Left lung (tissue), 10 donors: ENCODE measurements around the gene CTNND2. TPM values are rescaled to one million over a fixed set of nuclear protein-coding genes. Genes with fewer than 3 reads are reported as not detected.

Experiments
- ATAC-seq: fragments of 200-7000 bp; cut with Tn5 transposase; one replicate; pipeline ENCODE4 v1.9.1; 2020; ENCODE audit warnings: moderate library complexity
- DNase-seq, 4 donors: peaks; one replicate each; pipeline ENCODE4 v3.0.0-alpha.2; 2013 to 2020
- H3K27ac ChIP-seq, 2 donors: fragments of 200-600 bp; sonication (generic) in 1 of 2; one replicate each; pipeline versions ENCODE4 v1.5.0 to v1.8.0; 2020 to 2021
- H3K27me3 ChIP-seq, 2 donors: fragments of 200-600 bp; sonication (generic) in 1 of 2; one replicate each; pipeline versions ENCODE4 v1.5.0 to v1.8.0; 2020 to 2021
- H3K36me3 ChIP-seq, 2 donors: fragments of 200-600 bp; sonication (generic) in 1 of 2; one replicate each; pipeline versions ENCODE4 v1.5.0 to v1.8.0; 2020 to 2021
- H3K4me1 ChIP-seq, 2 donors: fragments of 200-600 bp; one replicate each; pipeline ENCODE4 v1.8.0; 2021
- H3K4me3 ChIP-seq, 2 donors: fragments of 200-600 bp; sonication (generic) in 1 of 2; one replicate each; pipeline versions ENCODE4 v1.5.0 to v1.8.0; 2020 to 2021; ENCODE audit warnings: mild to moderate bottlenecking in 1 of 2
- H3K9me3 ChIP-seq, 2 donors: fragments of 200-600 bp; sonication (generic) in 1 of 2; one replicate each; pipeline versions ENCODE4 v1.5.0 to v1.8.0; 2020 to 2021
- CTCF ChIP-seq, 2 donors: fragments of 200-600 bp; sonication (generic) in 1 of 2; IDR thresholded peaks; one replicate each; pipeline versions ENCODE4 v1.5.0 to v1.8.0; 2021; ENCODE audit warnings: antibody characterized with exemption in 2 of 2
- intact Hi-C, 2 donors: fragments of 100-400 bp; cut with DNase I; formaldehyde crosslinking; loops; one replicate each; pipeline versions ENCODE4 v1.11.2 to v1.14.2; 2022
- polyA plus RNA-seq, 6 donors: library from polyadenylated mRNA; unstranded; fragments of 120-200 nt; gene quantifications; one replicate each; pipeline ENCODE4 v1.2.1, GENCODE V29; 2013; ENCODE audit not compliant: insufficient read length in 6 of 6
- total RNA-seq, 2 donors: library from RNA; stranded (reverse); fragmentation: NEBNext Ultra II Directional; extraction: Animal tissue kit (Norgen Biotek cat#: 25700); gene quantifications; one replicate each; pipeline ENCODE4 v1.2.1, GENCODE V29; 2021
- donor health status: DM: no; HTN: yes; CAD: no.
- donor health status: DM: no; HTN: no; CAD: no.

The CTNND2 gene
- total and polyA plus RNA-seq, 8 donors = 1.2 to 4.2 (median 2.2) TPM; not detected in 1

GRCh38 chr5:11672385-11673085 lies 231.7 kb downstream of the CTNND2 start:
- ATAC-seq (no peak), DNase-seq (peak in 1 of 4 donors; percentile 25)
- intact Hi-C loops = no loop called here
- Histone ChIP-seq H3K4me3 (no peak overlapping the region), H3K27me3 (no peaks in the 10 kb centered on the region), H3K9me3 (peaks cover 0 to 11% of the 10 kb centered on the region in 2 donors), H3K27ac (no peak overlapping the region), H3K4me1 (no peaks in the 10 kb centered on the region), H3K36me3 (no peaks in the 10 kb centered on the region)
- no peak for TF ChIP-seq CTCF (IDR thresholded peaks at IDR 0.05)

- ATAC-seq (no peak), DNase-seq (no peak)
- no peaks in the 10 kb centered on the region for H3K9me3 ChIP-seq
- TF ChIP-seq CTCF (IDR thresholded peaks at IDR 0.05) = no peak
- no peaks in the 10 kb centered on the region for H3K36me3 ChIP-seq
- H3K4me3 ChIP-seq = no peak overlapping the region
- no peaks in the 10 kb centered on the region for H3K4me1 ChIP-seq
- H3K27me3 ChIP-seq = no peaks in the 10 kb centered on the region
- no peak overlapping the region for H3K27ac ChIP-seq
- intact Hi-C loops = no loop called here
Measured at GRCh38 chr5:11658376-11658775, 245.9 kb downstream of the CTNND2 start.

- H3K27ac ChIP-seq = no peak overlapping the region
- TF ChIP-seq CTCF (IDR thresholded peaks at IDR 0.05) = no peak
- H3K27me3 ChIP-seq = no peaks in the 10 kb centered on the region
- no peak overlapping the region for H3K4me3 ChIP-seq
- H3K9me3 ChIP-seq = no peaks in the 10 kb centered on the region
- no peaks in the 10 kb centered on the region for H3K4me1 ChIP-seq
- intact Hi-C loops = no loop called here
- no peak for DNase-seq
- H3K36me3 ChIP-seq = no peaks in the 10 kb centered on the region
- no peak for ATAC-seq
Measured at GRCh38 chr5:11656916-11657315, 247.3 kb downstream of the CTNND2 start.

GRCh38 chr5:11655681-11656080 lies 248.6 kb downstream of the CTNND2 start:
- H3K27ac ChIP-seq = no peak overlapping the region
- no peaks in the 10 kb centered on the region for H3K36me3 ChIP-seq
- H3K4me1 ChIP-seq = no peaks in the 10 kb centered on the region
- ATAC-seq (no peak), DNase-seq (no peak)
- no peaks in the 10 kb centered on the region for H3K27me3 ChIP-seq
- no peak for TF ChIP-seq CTCF (IDR thresholded peaks at IDR 0.05)
- intact Hi-C loops = no loop called here
- H3K4me3 ChIP-seq = no peak overlapping the region
- H3K9me3 ChIP-seq = peaks cover 0 to 6% of the 10 kb centered on the region in 2 donors

- intact Hi-C loops = no loop called here
- Histone ChIP-seq H3K27me3 (no peaks in the 10 kb centered on the region), H3K4me3 (no peak overlapping the region), H3K27ac (no peak overlapping the region), H3K36me3 (no peaks in the 10 kb centered on the region), H3K4me1 (no peaks in the 10 kb centered on the region), H3K9me3 (peaks cover 0 to 10% of the 10 kb centered on the region in 2 donors)
- DNase-seq (peak in 1 of 4 donors; percentile 13), ATAC-seq (no peak)
- no peak for TF ChIP-seq CTCF (IDR thresholded peaks at IDR 0.05)
Measured at GRCh38 chr5:11650936-11651335, 253.3 kb downstream of the CTNND2 start.
